Fibroblast of pulmonary artery (primary cell): ENCODE measurements around the gene SNX30.

Source experiments
- DNase-seq: peaks from one replicate; pipeline ENCODE4 v3.0.0-alpha.2; 2010; ENCODE audit warnings: low read depth
- H3K4me3 ChIP-seq: replicated peaks from 2 replicates; pipeline ENCODE4 v1.5.1; 2011; ENCODE audit warnings: low read depth, mild to moderate bottlenecking, control low read depth, low read length, moderate library complexity
- TF ChIP-seq, protein P1 (sequence below): IDR thresholded peaks from 2 replicates; pipeline ENCODE4 v1.5.1; 2011; ENCODE audit warnings: mild to moderate bottlenecking, control low read depth, low read length, inconsistent platforms; ENCODE audit errors: missing control alignments

SNX30 gene

DNA sequence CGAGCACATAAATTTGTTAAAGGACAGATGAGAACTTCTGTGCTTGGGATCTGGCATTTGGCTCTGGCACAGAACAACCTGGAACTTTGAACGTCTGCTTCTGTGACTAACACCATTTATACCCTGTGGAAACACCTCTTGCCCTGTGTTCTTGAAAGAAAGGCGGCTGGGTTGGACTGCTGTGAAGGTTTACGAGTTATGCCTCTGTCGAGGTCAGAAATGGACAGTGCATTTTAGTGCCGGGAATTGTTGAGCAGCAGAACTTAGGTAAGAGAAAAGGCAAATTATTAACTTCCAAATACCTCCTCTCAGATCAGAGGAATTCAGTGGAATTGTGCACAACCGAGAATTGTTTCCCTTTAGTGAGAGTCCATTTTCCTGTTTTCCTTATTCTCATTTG lies 18.6 kb upstream of the SNX30 start:
- H3K4me3 ChIP-seq = no peak overlapping the region
- TF ChIP-seq, protein P1, sequence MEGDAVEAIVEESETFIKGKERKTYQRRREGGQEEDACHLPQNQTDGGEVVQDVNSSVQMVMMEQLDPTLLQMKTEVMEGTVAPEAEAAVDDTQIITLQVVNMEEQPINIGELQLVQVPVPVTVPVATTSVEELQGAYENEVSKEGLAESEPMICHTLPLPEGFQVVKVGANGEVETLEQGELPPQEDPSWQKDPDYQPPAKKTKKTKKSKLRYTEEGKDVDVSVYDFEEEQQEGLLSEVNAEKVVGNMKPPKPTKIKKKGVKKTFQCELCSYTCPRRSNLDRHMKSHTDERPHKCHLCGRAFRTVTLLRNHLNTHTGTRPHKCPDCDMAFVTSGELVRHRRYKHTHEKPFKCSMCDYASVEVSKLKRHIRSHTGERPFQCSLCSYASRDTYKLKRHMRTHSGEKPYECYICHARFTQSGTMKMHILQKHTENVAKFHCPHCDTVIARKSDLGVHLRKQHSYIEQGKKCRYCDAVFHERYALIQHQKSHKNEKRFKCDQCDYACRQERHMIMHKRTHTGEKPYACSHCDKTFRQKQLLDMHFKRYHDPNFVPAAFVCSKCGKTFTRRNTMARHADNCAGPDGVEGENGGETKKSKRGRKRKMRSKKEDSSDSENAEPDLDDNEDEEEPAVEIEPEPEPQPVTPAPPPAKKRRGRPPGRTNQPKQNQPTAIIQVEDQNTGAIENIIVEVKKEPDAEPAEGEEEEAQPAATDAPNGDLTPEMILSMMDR = no peak
- no peak for DNase-seq

DNA sequence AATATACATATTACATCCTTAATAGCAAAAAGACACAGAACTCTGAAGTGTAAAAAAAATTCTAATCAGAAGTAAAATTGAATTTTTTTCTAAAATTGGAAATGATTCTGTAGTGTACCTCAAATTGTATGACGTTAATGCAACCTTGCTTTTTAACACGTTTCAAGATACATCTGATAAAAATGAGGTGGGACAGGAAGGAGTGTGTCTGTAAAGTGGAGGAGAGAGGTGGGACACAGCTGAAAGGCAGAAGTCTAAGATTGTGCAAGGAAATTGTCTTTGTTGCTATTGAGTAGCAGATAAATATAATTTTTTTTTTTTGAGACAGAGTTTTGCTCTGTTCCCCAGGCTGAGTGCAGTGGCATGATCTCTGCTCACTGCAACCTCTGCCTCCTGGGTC lies 15.7 kb upstream of the SNX30 start:
- TF ChIP-seq, protein P1 = no peak
- DNase-seq = no peak
- no peak overlapping the region for H3K4me3 ChIP-seq

DNA sequence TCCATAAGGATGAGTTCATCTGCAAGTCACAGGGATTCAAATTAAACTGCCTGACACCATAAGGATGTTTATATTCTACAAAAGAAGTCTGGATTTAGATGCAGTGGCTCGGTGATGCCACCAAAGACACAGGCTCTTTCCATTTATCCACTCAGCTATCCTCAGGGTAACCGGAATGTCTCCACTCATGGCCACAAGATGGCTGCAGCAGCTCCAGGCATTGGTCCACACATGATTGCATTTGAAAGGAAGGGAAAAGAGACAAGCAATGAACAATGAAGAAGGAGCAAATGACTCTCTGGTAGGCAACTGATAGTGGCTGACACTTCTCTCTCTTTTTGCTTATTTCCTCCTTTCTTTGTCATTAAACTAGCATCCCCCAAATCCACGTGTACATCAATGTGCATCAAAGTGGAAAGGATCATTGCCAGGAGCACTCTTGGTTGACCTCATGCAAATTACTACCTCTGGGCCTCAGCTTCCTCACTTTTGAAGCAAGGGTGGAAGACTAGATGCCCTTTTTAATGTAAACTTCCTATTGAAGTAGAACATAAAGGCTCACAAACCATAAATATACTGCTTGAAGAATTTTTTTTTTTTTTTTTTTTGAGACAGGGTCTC lies 7.2 kb upstream of the SNX30 start:
- no peak for DNase-seq
- no peak overlapping the region for H3K4me3 ChIP-seq
- TF ChIP-seq, protein P1 = peak; percentile 16

DNA sequence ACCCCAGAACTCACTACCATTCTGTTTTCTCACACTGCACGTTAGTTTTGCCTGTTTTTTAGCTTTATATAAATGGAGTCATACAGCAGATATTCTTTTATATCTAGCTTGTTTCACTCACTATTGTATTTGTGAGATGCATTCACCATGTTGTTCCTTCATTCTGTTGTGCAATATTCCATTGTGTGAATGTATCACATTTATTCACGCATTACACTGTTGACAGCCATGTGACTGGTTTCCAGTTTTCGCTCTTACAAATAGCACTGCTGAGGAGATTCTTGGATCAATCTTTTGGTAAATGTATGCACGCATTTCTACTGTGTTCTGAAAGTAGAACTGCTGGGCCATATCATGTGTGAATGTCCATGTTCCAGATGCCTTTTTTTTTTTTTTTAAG lies 6.4 kb upstream of the SNX30 start:
- no peak overlapping the region for H3K4me3 ChIP-seq
- TF ChIP-seq, protein P1 = no peak
- peak; percentile 73 for DNase-seq

DNA sequence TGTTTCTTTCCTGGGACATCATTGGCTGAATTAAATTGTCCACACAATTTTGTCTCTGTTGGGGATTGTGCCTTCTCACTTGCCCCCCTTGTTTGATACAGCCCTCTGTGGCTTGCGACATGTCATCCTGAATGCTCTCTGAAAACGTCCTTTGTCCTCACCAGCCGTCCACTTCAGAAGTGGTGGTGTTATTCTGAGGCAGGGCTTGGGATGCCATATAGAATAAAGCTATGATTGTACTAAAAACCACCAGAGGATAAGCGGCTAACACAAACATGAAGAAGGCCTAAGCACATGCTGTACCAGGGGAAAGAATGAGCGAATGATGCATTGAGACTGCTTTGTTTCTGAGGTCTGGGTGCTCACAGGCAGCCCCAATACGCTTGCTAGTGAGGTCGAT lies 3.5 kb upstream of the SNX30 start:
- no peak for DNase-seq
- H3K4me3 ChIP-seq = no peak overlapping the region
- TF ChIP-seq, protein P1 = no peak

DNA sequence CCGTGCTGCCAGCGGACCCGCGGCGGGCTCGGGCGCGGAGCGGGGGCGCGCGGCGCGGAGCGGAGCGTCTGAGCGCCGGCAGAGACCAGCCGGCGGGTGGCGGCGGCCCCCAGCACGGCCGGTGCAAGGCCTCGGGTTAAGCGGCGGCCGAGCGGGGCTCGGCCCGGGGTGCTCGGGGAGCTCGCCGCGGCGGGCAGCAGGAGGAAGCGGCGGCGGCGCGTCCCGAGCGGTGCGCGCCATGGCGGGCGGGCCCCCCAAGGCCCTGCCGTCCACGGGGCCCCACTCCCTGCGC lies 150 bp downstream of the SNX30 start:
- TF ChIP-seq, protein P1 = no peak
- peak overlapping the region; percentile 70 for H3K4me3 ChIP-seq
- no peak for DNase-seq

DNA sequence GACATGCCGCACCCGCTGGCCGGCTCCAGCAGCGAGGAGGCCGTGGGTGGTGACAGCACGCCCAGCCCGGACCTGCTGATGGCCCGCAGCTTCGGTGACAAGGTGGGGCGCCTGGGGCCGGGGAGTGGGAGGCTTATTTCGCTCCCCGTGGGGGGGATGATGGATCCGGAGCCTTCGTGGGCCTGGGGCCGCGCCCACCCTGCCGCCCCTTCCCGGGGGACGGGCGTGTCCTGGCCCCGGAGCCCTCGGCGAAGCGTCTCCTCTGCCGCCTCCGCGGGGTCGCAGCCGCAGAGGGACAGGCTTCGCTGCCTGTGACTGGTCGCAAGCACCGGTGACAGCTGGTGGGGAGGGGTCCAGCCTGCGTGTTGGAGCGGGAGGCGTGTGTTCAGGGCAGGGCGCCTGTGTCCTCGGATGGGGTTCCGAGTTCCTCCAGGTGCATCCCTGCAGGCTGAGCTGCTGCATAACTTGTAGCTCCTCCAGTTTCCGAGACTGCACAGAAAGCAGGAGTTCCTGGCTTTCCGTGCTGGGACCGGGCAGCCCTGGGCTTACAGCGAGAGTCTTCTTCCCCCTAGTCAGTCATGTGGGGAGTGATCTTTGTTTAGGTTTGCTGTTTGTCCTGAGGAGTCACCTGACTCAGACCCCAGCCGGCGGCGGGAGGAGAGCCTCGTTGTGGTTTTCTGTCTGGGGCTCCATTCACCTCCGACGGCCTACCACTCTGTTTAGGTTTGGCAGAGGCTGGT lies 666 bp downstream of the SNX30 start:
- DNase-seq = peak; percentile 69
- peak overlapping the region; percentile 70 for H3K4me3 ChIP-seq
- TF ChIP-seq, protein P1 = no peak
